ENCODE data around the gene KSR2. TPM values are rescaled to one million over a fixed set of nuclear protein-coding genes. Genes with fewer than 3 reads are reported as not detected.

Gene KSR2
- total RNA-seq, 1 donor from 2014 or later: not detected

DNA sequence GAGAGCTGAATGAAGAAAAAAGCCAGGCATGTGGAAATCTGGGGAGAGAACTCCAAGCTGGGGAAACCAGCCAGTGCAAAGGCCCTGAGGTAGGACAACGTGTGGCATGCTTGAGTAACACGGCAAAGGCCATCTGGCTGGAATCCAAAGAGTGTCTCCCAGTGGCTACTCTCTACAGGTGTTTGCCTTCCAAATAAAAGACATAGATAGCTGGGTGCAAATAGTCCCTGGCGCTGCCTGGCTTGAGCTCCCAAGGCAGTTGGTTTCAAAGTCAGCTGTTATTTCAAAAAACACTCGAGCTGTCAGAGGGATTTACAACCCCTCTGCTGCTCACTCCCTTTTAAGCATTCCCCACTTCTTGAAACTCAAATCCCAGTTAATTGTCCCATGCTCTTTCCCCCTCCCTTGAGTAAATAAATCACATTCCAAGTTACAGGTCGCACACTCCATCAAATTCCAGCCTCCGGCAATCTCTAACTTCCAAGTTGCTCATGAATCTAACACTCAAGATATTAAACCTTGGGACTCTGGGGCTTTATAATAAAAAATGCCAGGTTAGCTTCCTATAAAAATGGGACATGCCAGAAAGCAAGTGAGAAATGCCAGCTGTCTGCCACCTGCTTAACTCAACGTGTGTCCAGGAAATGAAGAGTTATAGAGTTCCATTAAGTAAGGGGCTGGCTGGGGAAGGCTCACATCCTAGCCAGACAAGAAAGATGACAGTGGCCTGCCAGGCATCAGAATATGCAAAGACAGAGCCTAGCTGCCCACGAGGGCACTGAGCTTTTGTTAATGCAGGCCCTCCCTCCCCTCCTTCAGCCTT lies 473.7 kb downstream of the KSR2 start:
- Histone ChIP-seq H3K4me1 (peaks cover 5% of the 10 kb centered on the region), H3K36me3 (no peaks in the 10 kb centered on the region), H3K4me3 (no peak overlapping the region), H3K27me3 (ENCODE audit: low read depth) (no peaks in the 10 kb centered on the region), H3K27ac (replicated peaks) (no peak overlapping the region), H3K9me3 (replicated peaks) (no peaks in the 10 kb centered on the region)
- no peak for DNase-seq
- TF ChIP-seq, protein P1, sequence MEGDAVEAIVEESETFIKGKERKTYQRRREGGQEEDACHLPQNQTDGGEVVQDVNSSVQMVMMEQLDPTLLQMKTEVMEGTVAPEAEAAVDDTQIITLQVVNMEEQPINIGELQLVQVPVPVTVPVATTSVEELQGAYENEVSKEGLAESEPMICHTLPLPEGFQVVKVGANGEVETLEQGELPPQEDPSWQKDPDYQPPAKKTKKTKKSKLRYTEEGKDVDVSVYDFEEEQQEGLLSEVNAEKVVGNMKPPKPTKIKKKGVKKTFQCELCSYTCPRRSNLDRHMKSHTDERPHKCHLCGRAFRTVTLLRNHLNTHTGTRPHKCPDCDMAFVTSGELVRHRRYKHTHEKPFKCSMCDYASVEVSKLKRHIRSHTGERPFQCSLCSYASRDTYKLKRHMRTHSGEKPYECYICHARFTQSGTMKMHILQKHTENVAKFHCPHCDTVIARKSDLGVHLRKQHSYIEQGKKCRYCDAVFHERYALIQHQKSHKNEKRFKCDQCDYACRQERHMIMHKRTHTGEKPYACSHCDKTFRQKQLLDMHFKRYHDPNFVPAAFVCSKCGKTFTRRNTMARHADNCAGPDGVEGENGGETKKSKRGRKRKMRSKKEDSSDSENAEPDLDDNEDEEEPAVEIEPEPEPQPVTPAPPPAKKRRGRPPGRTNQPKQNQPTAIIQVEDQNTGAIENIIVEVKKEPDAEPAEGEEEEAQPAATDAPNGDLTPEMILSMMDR (IDR thresholded peaks at IDR 0.05; ENCODE audit: borderline replicate concordance): no peak
- intact Hi-C loops (cut with micrococcal nuclease): no loop called here

DNA sequence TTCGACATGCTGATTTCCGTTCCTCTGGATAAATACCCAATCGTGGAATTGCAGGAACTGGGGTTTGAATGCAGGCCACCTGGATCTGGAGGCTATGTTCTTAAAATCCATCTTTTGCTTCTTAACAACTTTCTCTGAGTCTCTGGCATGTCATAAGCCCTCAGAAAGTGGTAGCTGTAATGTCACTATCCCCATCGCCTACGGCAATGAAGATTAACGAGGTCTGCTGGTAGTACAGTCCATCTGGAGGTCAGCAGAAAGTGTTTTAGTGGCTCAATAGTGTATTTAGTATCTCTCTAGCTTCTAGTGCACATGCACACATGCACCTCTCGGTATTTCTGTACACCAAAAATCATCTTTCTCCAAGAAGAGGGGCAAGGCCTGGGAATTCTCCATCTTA lies 477.1 kb downstream of the KSR2 start:
- Histone ChIP-seq H3K27me3 (ENCODE audit: low read depth) (no peaks in the 10 kb centered on the region), H3K9me3 (replicated peaks) (no peaks in the 10 kb centered on the region), H3K27ac (replicated peaks) (no peak overlapping the region), H3K4me3 (no peak overlapping the region), H3K4me1 (peaks cover 4% of the 10 kb centered on the region), H3K36me3 (no peaks in the 10 kb centered on the region)
- TF ChIP-seq, protein P1 (IDR thresholded peaks at IDR 0.05; ENCODE audit: borderline replicate concordance): no peak
- intact Hi-C loops (cut with micrococcal nuclease): no loop called here
- DNase-seq: no peak

DNA sequence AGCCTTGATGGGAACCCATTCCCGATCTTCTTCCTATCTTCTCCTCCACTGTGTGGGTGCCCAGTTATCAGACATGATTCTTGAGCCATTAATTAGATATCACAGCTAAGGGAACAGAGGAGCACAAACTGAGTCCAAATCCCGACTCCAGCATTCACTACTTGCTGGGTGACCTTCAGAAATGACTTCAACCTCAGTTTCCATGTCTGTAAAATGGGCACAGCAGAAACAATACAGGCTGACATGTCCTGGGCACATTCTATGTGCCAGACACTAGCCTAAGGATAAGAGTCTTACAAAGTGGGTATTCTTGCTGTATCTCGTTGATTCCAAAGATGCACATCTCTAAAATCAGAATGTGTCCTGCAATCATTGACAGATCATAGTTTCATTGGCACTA lies 478.7 kb downstream of the KSR2 start:
- DNase-seq: no peak
- Histone ChIP-seq H3K36me3 (no peaks in the 10 kb centered on the region), H3K4me1 (peaks cover 4% of the 10 kb centered on the region), H3K27ac (replicated peaks) (no peak overlapping the region), H3K9me3 (replicated peaks) (no peaks in the 10 kb centered on the region), H3K4me3 (no peak overlapping the region), H3K27me3 (ENCODE audit: low read depth) (no peaks in the 10 kb centered on the region)
- intact Hi-C loops (cut with micrococcal nuclease): no loop called here
- TF ChIP-seq, protein P1 (IDR thresholded peaks at IDR 0.05; ENCODE audit: borderline replicate concordance): no peak

DNA sequence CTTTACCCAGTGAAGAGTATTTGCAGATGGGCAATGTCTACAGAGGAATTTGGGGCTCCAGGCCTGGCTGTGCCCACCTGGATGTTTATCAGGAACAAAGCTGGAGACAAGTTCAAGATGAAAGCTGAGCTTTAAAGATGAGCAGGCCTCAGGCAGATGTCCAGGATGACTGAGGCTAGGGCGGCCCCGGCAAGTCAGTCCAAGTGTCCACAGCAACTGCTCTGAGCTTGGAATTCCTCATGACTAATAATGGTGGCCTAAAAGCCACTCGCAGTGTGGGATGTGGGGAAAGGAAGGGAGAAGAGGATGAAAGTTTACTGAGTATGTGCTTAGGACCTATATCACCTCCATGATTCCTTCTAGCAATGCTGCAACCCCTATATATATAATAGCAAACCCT lies 479.1 kb downstream of the KSR2 start:
- Histone ChIP-seq H3K36me3 (no peaks in the 10 kb centered on the region), H3K4me1 (peaks cover 4% of the 10 kb centered on the region), H3K9me3 (replicated peaks) (no peaks in the 10 kb centered on the region), H3K4me3 (no peak overlapping the region), H3K27ac (replicated peaks) (no peak overlapping the region), H3K27me3 (ENCODE audit: low read depth) (no peaks in the 10 kb centered on the region)
- DNase-seq: no peak
- TF ChIP-seq, protein P1 (IDR thresholded peaks at IDR 0.05; ENCODE audit: borderline replicate concordance): no peak
- intact Hi-C loops (cut with micrococcal nuclease): no loop called here

DNA sequence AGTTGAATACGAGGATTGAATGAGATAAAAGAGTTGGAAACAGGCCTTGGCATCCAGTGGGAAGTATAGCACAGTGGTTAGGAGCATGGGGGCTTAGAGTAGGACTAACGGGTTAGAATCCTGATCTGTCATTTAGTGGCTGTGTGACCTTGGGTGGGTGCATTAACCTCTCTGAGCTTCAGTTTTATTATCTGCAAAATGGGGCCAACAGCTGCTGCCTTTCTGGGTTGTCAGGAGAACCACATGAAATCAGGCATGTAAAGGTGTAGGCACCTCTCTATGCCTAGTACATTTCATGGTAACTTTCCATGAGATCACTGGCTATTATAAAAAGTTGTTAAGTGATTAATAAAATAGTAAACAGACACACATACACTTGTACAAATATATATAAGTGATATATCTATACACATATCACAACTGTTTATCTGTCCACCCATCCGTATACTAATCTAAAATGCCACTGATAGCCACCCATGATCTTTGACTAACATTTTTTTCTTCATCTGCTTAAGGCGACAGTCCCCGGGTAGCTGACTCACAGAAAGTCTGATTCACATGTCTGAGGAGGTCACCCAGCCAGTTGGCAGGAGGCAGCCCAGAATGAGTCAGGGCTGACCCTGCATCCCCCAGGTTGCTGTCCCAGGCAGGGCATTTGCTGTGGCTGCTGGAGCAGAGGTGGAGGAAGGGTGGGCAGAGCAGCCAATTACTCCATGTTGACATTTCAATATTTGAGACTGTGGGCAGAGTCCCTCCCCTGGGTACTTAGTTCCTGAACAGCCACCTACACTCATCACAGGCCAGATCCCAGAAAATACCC lies 481.7 kb downstream of the KSR2 start:
- peaks cover 4% of the 10 kb centered on the region for H3K4me1 ChIP-seq
- no peak overlapping the region for H3K4me3 ChIP-seq
- peaks cover 3% of the 10 kb centered on the region for H3K9me3 ChIP-seq (replicated peaks)
- H3K27me3 ChIP-seq (ENCODE audit: low read depth): peaks cover 3% of the 10 kb centered on the region
- intact Hi-C loops (cut with micrococcal nuclease): no loop called here
- H3K36me3 ChIP-seq: no peaks in the 10 kb centered on the region
- TF ChIP-seq, protein P1 (IDR thresholded peaks at IDR 0.05; ENCODE audit: borderline replicate concordance): no peak
- no peak overlapping the region for H3K27ac ChIP-seq (replicated peaks)
- DNase-seq: no peak
